HEK293 (cell line): ENCODE results near the gene TNFRSF18.

Experiments used
- CTCF ChIA-PET: fragments of 350-600 bp; formaldehyde crosslinking; extraction: SDS; loops from one replicate; lab custom pipeline; 2021; ENCODE audit warnings: antibody characterized with exemption; lab: Yijun Ruan, JAX
- POLR2A ChIA-PET: fragments of 300-600 bp; formaldehyde crosslinking; extraction: SDS; loops from one replicate; lab custom pipeline; 2020; ENCODE audit warnings: antibody characterized with exemption, inconsistent platforms; lab: Yijun Ruan, JAX
- H3K27ac ChIP-seq: fragments of 200-500 bp; sonication (Bioruptor generic); 2 replicates; pipeline ENCODE4 v1.5.1; 2014; ENCODE audit warnings: low read depth, low read length, control low read depth, inconsistent platforms; ENCODE audit errors: extremely low read depth
- H3K36me3 ChIP-seq, 2 experiments: fragments of 200-500 bp in 1 of 2; sonication (Bioruptor generic) in 1 of 2; 1 replicate in 1 of 2; 2 replicates in 1 of 2; pipeline ENCODE4 v1.5.1; 2014 to 2017; ENCODE audit warnings: inconsistent platforms in 2 of 2, low read length in 2 of 2; ENCODE audit not compliant: control insufficient read depth in 2 of 2, insufficient read depth in 1 of 2
- H3K4me1 ChIP-seq: fragments of 200-500 bp; sonication (Bioruptor generic); 2 replicates; pipeline ENCODE4 v1.5.1; 2014; ENCODE audit warnings: mild to moderate bottlenecking, low read length, inconsistent platforms; ENCODE audit not compliant: control insufficient read depth, insufficient read depth
- H3K4me3 ChIP-seq: 2 replicates; pipeline ENCODE4 v1.5.1; 2011; ENCODE audit warnings: low read depth, mild to moderate bottlenecking, control low read depth, low read length, moderate library complexity
- H3K9me3 ChIP-seq: fragments of 200-500 bp; sonication (Bioruptor generic); 2 replicates; pipeline ENCODE4 v1.5.1; 2014; ENCODE audit warnings: low read depth, low read length, inconsistent platforms; ENCODE audit not compliant: control insufficient read depth, insufficient read depth
- BCL11A ChIP-seq: fragments of 450-650 bp; formaldehyde crosslinking; IDR thresholded peaks from 2 replicates; pipeline ENCODE4 v1.5.1; 2016; ENCODE audit warnings: low read depth, missing biosample characterization, missing genetic modification characterization
- FEZF1 ChIP-seq: fragments of 450-650 bp; formaldehyde crosslinking; IDR thresholded peaks from 2 replicates; pipeline ENCODE4 v1.5.1; 2016; ENCODE audit warnings: missing biosample characterization, missing genetic modification characterization
- GLIS1 ChIP-seq: fragments of 450-650 bp; formaldehyde crosslinking; IDR thresholded peaks from 2 replicates; pipeline ENCODE4 v1.5.1; 2016; ENCODE audit warnings: missing biosample characterization, missing genetic modification characterization
- GLIS2 ChIP-seq: fragments of 450-650 bp; formaldehyde crosslinking; IDR thresholded peaks from 2 replicates; pipeline ENCODE4 v1.5.1; 2016; ENCODE audit warnings: missing biosample characterization, missing genetic modification characterization
- HIC1 ChIP-seq: fragments of 450-650 bp; formaldehyde crosslinking; IDR thresholded peaks from 2 replicates; pipeline ENCODE4 v1.5.1; 2016; ENCODE audit warnings: missing biosample characterization, missing genetic modification characterization
- HOXC10 ChIP-seq: sonication (generic); formaldehyde crosslinking; IDR thresholded peaks from 2 replicates; pipeline ENCODE4 v1.8.1; 2023; ENCODE audit warnings: mild to moderate bottlenecking, missing genetic modification reagents
- KLF7 ChIP-seq: fragments of 450-650 bp; formaldehyde crosslinking; IDR thresholded peaks from 2 replicates; pipeline ENCODE4 v1.5.1; 2016; ENCODE audit warnings: missing biosample characterization, missing genetic modification characterization, borderline replicate concordance
- PATZ1 ChIP-seq: fragments of 450-650 bp; formaldehyde crosslinking; IDR thresholded peaks from 2 replicates; pipeline ENCODE4 v1.5.1; 2016; ENCODE audit warnings: missing biosample characterization, missing genetic modification characterization
- PRDM1 ChIP-seq: fragments of 450-650 bp; formaldehyde crosslinking; IDR thresholded peaks from 2 replicates; pipeline ENCODE4; 2016; ENCODE audit warnings: missing biosample characterization, missing genetic modification characterization
- PRDM4 ChIP-seq: fragments of 450-650 bp; formaldehyde crosslinking; IDR thresholded peaks from 2 replicates; pipeline ENCODE4 v1.5.1; 2017; ENCODE audit warnings: missing biosample characterization, missing genetic modification characterization
- SALL2 ChIP-seq: fragments of 450-650 bp; formaldehyde crosslinking; IDR thresholded peaks from 2 replicates; pipeline ENCODE4 v1.5.0; 2017; ENCODE audit warnings: missing biosample characterization, mild to moderate bottlenecking, missing genetic modification characterization, borderline replicate concordance
- SCRT1 ChIP-seq: fragments of 450-650 bp; formaldehyde crosslinking; IDR thresholded peaks from 2 replicates; pipeline ENCODE4 v1.5.1; 2016; ENCODE audit warnings: missing biosample characterization, missing genetic modification characterization, borderline replicate concordance
- SCRT2 ChIP-seq: fragments of 450-650 bp; formaldehyde crosslinking; IDR thresholded peaks from 2 replicates; pipeline ENCODE4 v1.5.1; 2016; ENCODE audit warnings: missing biosample characterization, missing genetic modification characterization
- SETDB1 ChIP-seq: IDR thresholded peaks from one replicate; pipeline ENCODE4 v1.6.1; 2017; ENCODE audit warnings: mild to moderate bottlenecking, low read length, moderate library complexity, mixed read lengths; ENCODE audit not compliant: insufficient read length
- SP2 ChIP-seq: fragments of 450-650 bp; formaldehyde crosslinking; IDR thresholded peaks from 2 replicates; pipeline ENCODE4 v1.5.1; 2016; ENCODE audit warnings: missing biosample characterization, missing genetic modification characterization
- ZFHX2 ChIP-seq: fragments of 450-650 bp; formaldehyde crosslinking; conservative IDR thresholded peaks from 2 replicates; pipeline ENCODE4 v1.5.1; 2016; ENCODE audit warnings: missing biosample characterization, missing genetic modification characterization
- ZIC2 ChIP-seq: fragments of 450-650 bp; formaldehyde crosslinking; IDR thresholded peaks from 2 replicates; pipeline ENCODE4 v1.5.1; 2016; ENCODE audit warnings: missing biosample characterization, missing genetic modification characterization
- ZNF138 ChIP-seq: fragments of 450-650 bp; formaldehyde crosslinking; IDR thresholded peaks from 2 replicates; pipeline ENCODE4 v1.5.1; 2016; ENCODE audit warnings: missing biosample characterization, missing genetic modification characterization, borderline replicate concordance
- ZNF629 ChIP-seq: fragments of 450-650 bp; formaldehyde crosslinking; IDR thresholded peaks from 2 replicates; pipeline ENCODE4 v1.5.1; 2017; ENCODE audit warnings: missing biosample characterization, missing genetic modification characterization
- ZNF670 ChIP-seq: fragments of 450-650 bp; formaldehyde crosslinking; IDR thresholded peaks from 2 replicates; pipeline ENCODE4 v1.5.1; 2016; ENCODE audit warnings: missing biosample characterization, missing genetic modification characterization, low read depth
- ZNF677 ChIP-seq: fragments of 450-650 bp; IDR thresholded peaks from 2 replicates; pipeline ENCODE4 v1.5.0; 2018; ENCODE audit warnings: missing biosample characterization, mild to moderate bottlenecking, missing genetic modification characterization, moderate library complexity
- ZNF830 ChIP-seq: fragments of 450-650 bp; IDR thresholded peaks from 2 replicates; pipeline ENCODE4 v1.5.0; 2018; ENCODE audit warnings: missing biosample characterization, missing genetic modification characterization, low read depth, mild to moderate bottlenecking, moderate library complexity
- ZNF837 ChIP-seq: fragments of 450-650 bp; formaldehyde crosslinking; IDR thresholded peaks from 2 replicates; pipeline ENCODE4 v1.5.1; 2016; ENCODE audit warnings: missing biosample characterization, missing genetic modification characterization
- ZNF843 ChIP-seq: fragments of 450-650 bp; formaldehyde crosslinking; IDR thresholded peaks from 2 replicates; pipeline ENCODE4 v1.5.1; 2016; ENCODE audit warnings: missing biosample characterization, missing genetic modification characterization

Gene TNFRSF18

DNA sequence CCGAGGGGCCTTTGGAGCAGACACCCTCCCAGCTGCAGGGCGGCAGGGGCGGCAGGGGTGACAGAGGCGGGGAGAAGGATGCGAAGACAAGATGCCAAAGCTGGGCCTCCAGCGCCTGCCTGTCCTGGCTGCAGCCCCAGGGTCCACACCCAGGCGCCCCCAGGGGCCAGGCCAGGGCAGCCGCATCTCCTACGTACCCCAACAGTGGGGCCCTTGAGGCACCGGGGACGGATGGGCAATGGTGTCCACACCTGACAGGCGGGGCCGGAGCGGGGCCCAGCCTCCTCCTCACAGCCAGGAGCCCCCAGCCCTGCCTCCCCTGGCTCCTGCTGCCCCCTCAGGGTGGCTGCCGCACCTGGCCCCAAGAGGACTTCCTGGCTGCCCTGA, 32.8 kb upstream of the TNFRSF18 start (continued):
- TF ChIP-seq GLIS2 (peak; percentile 76), SCRT1 (tag by site-specific recombination) (no peak), BCL11A (tag by site-specific recombination) (0 out of 2 replicates have a peak, but pooled peaks have one; percentile 14)

DNA sequence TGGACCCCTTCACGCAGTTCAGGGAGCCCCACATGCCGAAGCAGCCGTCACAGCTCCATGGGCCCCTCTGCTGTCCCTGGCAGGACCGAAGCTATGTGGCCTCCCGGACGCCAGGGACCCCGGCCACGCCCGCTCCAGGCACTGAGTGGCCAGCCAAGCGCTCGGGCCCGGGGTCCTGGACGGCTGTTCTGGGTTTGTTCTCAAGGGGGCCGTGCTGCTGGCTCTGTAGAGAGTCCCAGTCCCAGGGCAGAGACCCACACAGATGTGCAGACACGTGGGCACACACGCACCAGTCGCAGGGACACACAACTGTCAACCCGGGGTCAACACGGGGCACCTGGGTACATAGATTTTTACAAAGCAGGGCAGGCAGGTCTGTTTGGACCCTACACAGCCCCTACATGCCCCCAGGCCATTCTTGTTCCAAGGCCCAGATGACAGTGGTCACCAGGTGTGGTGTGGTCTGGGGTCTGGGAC, 32.3 kb upstream of the TNFRSF18 start:
- Histone ChIP-seq H3K4me1 (no peaks in the 10 kb centered on the region), H3K4me3 (no peak overlapping the region), H3K9me3 (no peaks in the 10 kb centered on the region), H3K36me3 (peaks cover 0 to 10% of the 10 kb centered on the region in 2 experiments; a peak in 1 of 3 replicates), H3K27ac (no peak overlapping the region)
- TF ChIP-seq PRDM1 (tag by site-specific recombination), result no peak
- no peak for TF ChIP-seq SCRT2 (tag by site-specific recombination)
- no peak for TF ChIP-seq SETDB1
- TF ChIP-seq PRDM4, result no peak
- TF ChIP-seq FEZF1 (tag by site-specific recombination), result no peak
- no peak for TF ChIP-seq PATZ1
- no peak for TF ChIP-seq ZNF670 (tag by site-specific recombination)
- no peak for TF ChIP-seq ZNF138 (tag by site-specific recombination)
- ChIA-PET POLR2A (interaction anchor here (0.5 to 1.5 kb wide), 4 partner anchors 12 to 116 kb away, joined by 3 to 6 read pairs (median 4); no protein-coding TSS in a partner anchor), CTCF (interaction anchor here (1.2 to 3.2 kb wide), 2 partner anchors 117 to 254 kb away, joined by 3 to 13 read pairs; no protein-coding TSS in a partner anchor)

DNA sequence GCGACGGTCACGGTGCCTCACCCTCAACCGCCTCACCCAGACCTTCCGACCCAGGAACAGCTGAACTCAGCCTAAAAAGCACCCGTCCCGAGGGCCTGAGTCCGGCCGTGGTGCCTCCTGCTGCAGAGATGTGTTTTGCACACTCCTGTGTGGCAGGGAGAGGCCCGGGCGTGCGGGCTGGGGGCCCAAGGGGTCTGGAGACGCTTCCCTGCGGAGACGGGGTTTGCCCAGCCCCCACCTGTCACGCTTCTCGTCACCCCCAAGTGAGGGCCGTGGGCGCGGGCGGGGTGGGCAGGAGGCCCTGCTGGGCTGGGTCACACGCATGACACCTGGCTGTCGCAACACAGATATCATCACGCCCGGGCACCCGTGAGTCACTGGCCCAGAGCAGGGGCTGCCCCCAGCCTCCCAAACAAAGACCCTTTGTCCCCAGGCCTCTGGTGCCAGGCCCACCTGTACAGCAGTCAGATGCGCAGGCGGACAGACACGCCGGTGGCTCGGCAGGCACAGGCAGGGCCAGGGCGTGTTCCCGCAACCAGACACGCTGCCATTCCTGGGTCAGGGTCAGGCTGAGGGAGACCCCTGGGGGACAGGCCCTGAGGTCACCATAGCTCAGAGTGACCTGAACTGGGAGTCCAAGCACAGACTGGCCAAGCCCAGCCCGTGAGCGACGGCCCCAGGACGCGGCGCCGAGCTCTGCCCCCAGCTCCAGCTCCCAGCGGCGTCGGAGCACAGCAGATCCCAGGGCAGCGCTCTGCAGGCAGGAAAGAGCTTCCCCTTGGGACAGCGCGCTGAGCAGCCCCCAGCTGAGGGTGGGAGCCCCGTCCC, 31.7 kb upstream of the TNFRSF18 start:
- POLR2A ChIA-PET, result interaction anchor here (0.5 to 1.1 kb wide), 4 partner anchors 12 to 116 kb away, joined by 3 to 6 read pairs (median 4); no protein-coding TSS in a partner anchor
- no peak overlapping the region; the same call in 1 of the 2 replicates for H3K27ac ChIP-seq
- H3K36me3 ChIP-seq, result peaks cover 0 to 10% of the 10 kb centered on the region in 2 experiments; a peak in 1 of 3 replicates
- H3K4me3 ChIP-seq, result no peak overlapping the region
- no peaks in the 10 kb centered on the region for H3K9me3 ChIP-seq
- H3K4me1 ChIP-seq, result no peaks in the 10 kb centered on the region; the same call in 1 of the 2 replicates
- CTCF ChIA-PET, result interaction anchor here (1.2 to 3.2 kb wide), 2 partner anchors 116 to 254 kb away, joined by 3 to 13 read pairs; no protein-coding TSS in a partner anchor
- TF ChIP-seq ZNF843 (no peak), KLF7 (tag by site-specific recombination) (0 out of 2 replicates have a peak, but pooled peaks have one; percentile 42), HOXC10 (CRISPR knock-in tag) (no peak), GLIS1 (no peak), ZNF830 (tag by site-specific recombination) (no peak), SALL2 (tag by site-specific recombination) (no peak), ZNF677 (tag by site-specific recombination) (no peak), ZFHX2 (tag by site-specific recombination) (peak; percentile 78), ZNF629 (tag by site-specific recombination) (no peak), ZNF837 (tag by site-specific recombination) (no peak), ZIC2 (tag by site-specific recombination) (peak; percentile 44; the same call in 1 of the 2 replicates), HIC1 (tag by site-specific recombination) (0 out of 2 replicates have a peak, but pooled peaks have one; percentile 49), BCL11A (tag by site-specific recombination) (no peak), SP2 (tag by site-specific recombination) (0 out of 2 replicates have a peak, but pooled peaks have one; percentile 5)
